ENCODE data around the gene LRIG2. TPM values are rescaled to one million over a fixed set of nuclear protein-coding genes. Genes with fewer than 3 reads are reported as not detected.

LRIG2 gene
- total and polyA plus RNA-seq, 9 of the 15 experiments (the other 6 are each of a cell fraction or from before 2014, with no cell fraction given): 1.8 to 28.1 (median 11.5) TPM

- no peak for TF ChIP-seq ZFP91 (CRISPR knock-in tag; IDR thresholded peaks at IDR 0.05)
- no peak for TF ChIP-seq HNRNPLL (IDR thresholded peaks at IDR 0.05; ENCODE audit: low read depth, low read length, poor library complexity, severe bottlenecking)
- TF ChIP-seq ZNF12 (CRISPR knock-in tag; IDR thresholded peaks at IDR 0.05): no peak
- TF ChIP-seq HDAC6 (IDR thresholded peaks at IDR 0.05; ENCODE audit: low read depth, low read length): no peak
- no peak for TF ChIP-seq HDAC8 (tag; IDR thresholded peaks at IDR 0.05)
- TF ChIP-seq NCOA2 (IDR thresholded peaks at IDR 0.05; ENCODE audit: partially characterized antibody in 2 of 2): no peak
- no peak for TF ChIP-seq MCM5 (IDR thresholded peaks at IDR 0.05; ENCODE audit: low read depth)
- TF ChIP-seq CCNT2 (IDR thresholded peaks at IDR 0.05; ENCODE audit: borderline replicate concordance, extremely low read depth, insufficient read length, low read depth, low read length): peak; percentile 82
- peak; percentile 84 for TF ChIP-seq NCOR1 (IDR thresholded peaks at IDR 0.05)
- no peak for TF ChIP-seq FOXP4 (CRISPR knock-in tag; IDR thresholded peaks at IDR 0.05; ENCODE audit: borderline replicate concordance)
- peak; percentile 46; the same call in 1 of the 2 replicates for TF ChIP-seq FOXM1 (IDR thresholded peaks at IDR 0.05; ENCODE audit: low read depth)
- no peak for TF ChIP-seq FOXM1 (CRISPR knock-in tag; IDR thresholded peaks at IDR 0.05; ENCODE audit: low read depth)
- no peak for TF ChIP-seq U2AF2 (optimal IDR thresholded peaks at IDR 0.05; ENCODE audit: low read depth, low read length)
- peak; percentile 53; the same call in 1 of the 2 replicates for TF ChIP-seq HDAC2 (IDR thresholded peaks at IDR 0.05)
- TF ChIP-seq PTTG1 (tag; IDR thresholded peaks at IDR 0.05; ENCODE audit: low read depth): 0 out of 2 replicates have a peak, but pooled peaks have one; percentile 35
- peak in 1 of 2 experiments; percentile 63; a peak in 1 of 4 replicates for TF ChIP-seq TEAD1 (CRISPR knock-in tag; IDR thresholded peaks at IDR 0.05)
- no peak for TF ChIP-seq NR2F6 (CRISPR knock-in tag; IDR thresholded peaks at IDR 0.05)
- no peak for TF ChIP-seq ZNF121 (CRISPR knock-in tag; conservative IDR thresholded peaks at IDR 0.05)
- TF ChIP-seq ATF2 (CRISPR knock-in tag; IDR thresholded peaks at IDR 0.05): no peak
- TF ChIP-seq KDM4B (IDR thresholded peaks at IDR 0.05; ENCODE audit: borderline replicate concordance in 2 of 2, low read depth in 1 of 2): 0 out of 4 replicates have a peak, but pooled peaks of 1 of the 2 experiments have one; percentile 4
- peak; percentile 44 for TF ChIP-seq MEIS2 (IDR thresholded peaks at IDR 0.05; ENCODE audit: partially characterized antibody)
- TF ChIP-seq MECOM (CRISPR knock-in tag; IDR thresholded peaks at IDR 0.05): no peak
- no peak for TF ChIP-seq ZNF146 (CRISPR knock-in tag; IDR thresholded peaks at IDR 0.05; ENCODE audit: unreplicated experiment)
- no peak for TF ChIP-seq NFYB (IDR thresholded peaks at IDR 0.05; ENCODE audit: extremely low read depth, insufficient read length)
Observed at GRCh38 chr1:113141650-113142473, 68.9 kb downstream of the LRIG2 start (continued).
